A549 (cell line): Measurements from ENCODE around the gene CSRNP2.

ENCODE experiments used
- CEBPB ChIP-seq, 2 experiments: fragments of >200 bp in 1 of 2; sonication (Bioruptor Twin) in 1 of 2; formaldehyde crosslinking in 1 of 2; IDR thresholded peaks; 2 replicates each; pipeline ENCODE4 v1.6.1; 2012 to 2016
- CTCF ChIP-seq: fragments of >200 bp; sonication (Bioruptor Twin); formaldehyde crosslinking; IDR thresholded peaks from 3 replicates; pipeline ENCODE4 v1.5.1; 2016
- EHF ChIP-seq: fragments of 250-450 bp; sonication (Bioruptor Pico); IDR thresholded peaks from 2 replicates; pipeline ENCODE4 v1.5.0; 2020; ENCODE audit warnings: mild to moderate bottlenecking
- ELK1 ChIP-seq: fragments of 150-350 bp; IDR thresholded peaks from 2 replicates; pipeline ENCODE4 v1.6.1; 2014; ENCODE audit warnings: low read depth, mild to moderate bottlenecking, low read length
- ESRRA ChIP-seq: fragments of 150-350 bp; IDR thresholded peaks from 2 replicates; pipeline ENCODE4 v1.6.1; 2014; ENCODE audit warnings: mild to moderate bottlenecking, low read length, borderline replicate concordance
- FOXS1 ChIP-seq: fragments of 250-450 bp; sonication (Bioruptor Pico); IDR thresholded peaks from 2 replicates; pipeline ENCODE4 v1.5.0; 2020; ENCODE audit warnings: mild to moderate bottlenecking, moderate library complexity
- HMGXB4 ChIP-seq: fragments of 250-450 bp; sonication (Bioruptor Pico); IDR thresholded peaks from 2 replicates; pipeline ENCODE4 v1.5.0; 2021; ENCODE audit warnings: mild to moderate bottlenecking, moderate library complexity, borderline replicate concordance
- KDM5A ChIP-seq: fragments of 200-600 bp; sonication (generic); IDR thresholded peaks from 2 replicates; pipeline ENCODE4 v1.6.1; 2016; ENCODE audit warnings: antibody characterized with exemption, mild to moderate bottlenecking
- POLR2A ChIP-seq: IDR thresholded peaks from 2 replicates; pipeline ENCODE4 v1.6.1; 2012; ENCODE audit warnings: mild to moderate bottlenecking, low read length
- RAD21 ChIP-seq, 2 experiments: fragments of >200 bp in 1 of 2; sonication (Bioruptor Twin) in 1 of 2; formaldehyde crosslinking in 1 of 2; IDR thresholded peaks in 1 of 2; conservative IDR thresholded peaks in 1 of 2; 2 replicates in 1 of 2; 3 replicates in 1 of 2; pipeline ENCODE4 v1.6.1; 2012 to 2018; ENCODE audit warnings: inconsistent platforms in 1 of 2
- RFX5 ChIP-seq: fragments of 450-650 bp; IDR thresholded peaks from 2 replicates; pipeline ENCODE4 v1.7.1; 2014; ENCODE audit warnings: antibody characterized with exemption, mild to moderate bottlenecking, moderate library complexity
- SMC3 ChIP-seq: fragments of >200 bp; sonication (Bioruptor Twin); formaldehyde crosslinking; IDR thresholded peaks from 3 replicates; pipeline ENCODE4 v1.6.1; 2018; ENCODE audit warnings: inconsistent platforms
- TF ChIP-seq, protein P1 (sequence below): fragments of 450-650 bp; IDR thresholded peaks from 2 replicates; pipeline ENCODE4 v1.6.1; 2014; ENCODE audit warnings: antibody characterized with exemption
- TF ChIP-seq, protein P2 (sequence below): fragments of 200-600 bp; sonication (generic); IDR thresholded peaks from 2 replicates; pipeline ENCODE4 v1.6.1; 2016; ENCODE audit warnings: antibody characterized with exemption, mild to moderate bottlenecking, moderate library complexity

GRCh38 chr12:51067771-51068170, 15.6 kb downstream of the CSRNP2 start:
- TF ChIP-seq CTCF (no peak), ELK1 (no peak), RAD21 (conservative IDR thresholded peaks at IDR 0.05 in 1 of 2, IDR thresholded peaks at IDR 0.05 in 1 of 2) (no peak), POLR2A (no peak), ESRRA (no peak), KDM5A (no peak), HMGXB4 (CRISPR knock-in tag) (no peak), RFX5 (no peak), CEBPB (IDR thresholded peaks at IDR 0.05) (no peak), EHF (CRISPR knock-in tag) (no peak), SMC3 (no peak), FOXS1 (CRISPR knock-in tag) (no peak)
- TF ChIP-seq, protein P1, sequence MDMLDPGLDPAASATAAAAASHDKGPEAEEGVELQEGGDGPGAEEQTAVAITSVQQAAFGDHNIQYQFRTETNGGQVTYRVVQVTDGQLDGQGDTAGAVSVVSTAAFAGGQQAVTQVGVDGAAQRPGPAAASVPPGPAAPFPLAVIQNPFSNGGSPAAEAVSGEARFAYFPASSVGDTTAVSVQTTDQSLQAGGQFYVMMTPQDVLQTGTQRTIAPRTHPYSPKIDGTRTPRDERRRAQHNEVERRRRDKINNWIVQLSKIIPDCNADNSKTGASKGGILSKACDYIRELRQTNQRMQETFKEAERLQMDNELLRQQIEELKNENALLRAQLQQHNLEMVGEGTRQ, result no peak
- TF ChIP-seq, protein P2, sequence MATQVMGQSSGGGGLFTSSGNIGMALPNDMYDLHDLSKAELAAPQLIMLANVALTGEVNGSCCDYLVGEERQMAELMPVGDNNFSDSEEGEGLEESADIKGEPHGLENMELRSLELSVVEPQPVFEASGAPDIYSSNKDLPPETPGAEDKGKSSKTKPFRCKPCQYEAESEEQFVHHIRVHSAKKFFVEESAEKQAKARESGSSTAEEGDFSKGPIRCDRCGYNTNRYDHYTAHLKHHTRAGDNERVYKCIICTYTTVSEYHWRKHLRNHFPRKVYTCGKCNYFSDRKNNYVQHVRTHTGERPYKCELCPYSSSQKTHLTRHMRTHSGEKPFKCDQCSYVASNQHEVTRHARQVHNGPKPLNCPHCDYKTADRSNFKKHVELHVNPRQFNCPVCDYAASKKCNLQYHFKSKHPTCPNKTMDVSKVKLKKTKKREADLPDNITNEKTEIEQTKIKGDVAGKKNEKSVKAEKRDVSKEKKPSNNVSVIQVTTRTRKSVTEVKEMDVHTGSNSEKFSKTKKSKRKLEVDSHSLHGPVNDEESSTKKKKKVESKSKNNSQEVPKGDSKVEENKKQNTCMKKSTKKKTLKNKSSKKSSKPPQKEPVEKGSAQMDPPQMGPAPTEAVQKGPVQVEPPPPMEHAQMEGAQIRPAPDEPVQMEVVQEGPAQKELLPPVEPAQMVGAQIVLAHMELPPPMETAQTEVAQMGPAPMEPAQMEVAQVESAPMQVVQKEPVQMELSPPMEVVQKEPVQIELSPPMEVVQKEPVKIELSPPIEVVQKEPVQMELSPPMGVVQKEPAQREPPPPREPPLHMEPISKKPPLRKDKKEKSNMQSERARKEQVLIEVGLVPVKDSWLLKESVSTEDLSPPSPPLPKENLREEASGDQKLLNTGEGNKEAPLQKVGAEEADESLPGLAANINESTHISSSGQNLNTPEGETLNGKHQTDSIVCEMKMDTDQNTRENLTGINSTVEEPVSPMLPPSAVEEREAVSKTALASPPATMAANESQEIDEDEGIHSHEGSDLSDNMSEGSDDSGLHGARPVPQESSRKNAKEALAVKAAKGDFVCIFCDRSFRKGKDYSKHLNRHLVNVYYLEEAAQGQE, result no peak
